IMR-90 (cell line): ENCODE measurements around the gene ZKSCAN1. TPM values are rescaled to one million over a fixed set of nuclear protein-coding genes. Genes with fewer than 3 reads are reported as not detected.

ENCODE experiments used
- ATAC-seq: fragments of 200-7000 bp; cut with Tn5 transposase; 2 replicates; pipeline ENCODE4 v1.9.1; 2020; ENCODE audit warnings: low read depth, mild to moderate bottlenecking, moderate library complexity
- BruUV-seq: library from RNA; stranded (reverse); fragments of 400-500 nt; replicated peaks from 2 replicates; lab custom pipeline; 2021; lab: Mats Ljungman, UMichigan
- CTCF ChIA-PET: fragments of 300-600 bp; formaldehyde crosslinking; extraction: SDS; loops from one replicate; lab custom pipeline; 2021; ENCODE audit warnings: antibody characterized with exemption; lab: Yijun Ruan, JAX
- POLR2A ChIA-PET: fragments of 300-600 bp; sonication (Branson Sonifier 250); formaldehyde crosslinking; loops from one replicate; lab custom pipeline; 2022; ENCODE audit warnings: antibody characterized with exemption; ENCODE audit not compliant: unreplicated experiment; lab: Charles Lee
- DNase-seq: peaks from one replicate; pipeline ENCODE4 v3.0.0; 2013
- H2AFZ ChIP-seq: replicated peaks from 2 replicates; pipeline ENCODE3; 2013; ENCODE audit warnings: low read length, mild to moderate bottlenecking; ENCODE audit not compliant: poor library complexity
- H2AK5ac ChIP-seq: 2 replicates; pipeline ENCODE4 v1.6.1; 2013; ENCODE audit warnings: low read depth, low read length, inconsistent platforms
- H2AK9ac ChIP-seq: replicated peaks from 2 replicates; pipeline ENCODE3; 2013; ENCODE audit warnings: mild to moderate bottlenecking, low read depth, low read length, moderate library complexity; ENCODE audit not compliant: poor library complexity
- H2BK120ac ChIP-seq: 2 replicates; pipeline ENCODE4 v1.6.1; 2013; ENCODE audit warnings: low read depth, low read length, inconsistent platforms
- H2BK15ac ChIP-seq: 3 replicates; pipeline ENCODE4 v1.6.1; 2013; ENCODE audit warnings: low read depth, low read length, inconsistent platforms
- H2BK20ac ChIP-seq: 2 replicates; pipeline ENCODE4 v1.6.1; 2013; ENCODE audit warnings: low read depth, mild to moderate bottlenecking, inconsistent platforms, low read length, moderate library complexity
- H2BK5ac ChIP-seq: 2 replicates; pipeline ENCODE4 v1.6.1; 2013; ENCODE audit warnings: mild to moderate bottlenecking, low read depth, low read length, inconsistent platforms; ENCODE audit not compliant: poor library complexity, severe bottlenecking
- H3K14ac ChIP-seq: replicated peaks from 2 replicates; pipeline ENCODE4 v1.6.1; 2013; ENCODE audit warnings: low read depth, low read length, inconsistent platforms
- H3K18ac ChIP-seq: 2 replicates; pipeline ENCODE4 v1.6.1; 2013; ENCODE audit warnings: low read depth, low read length, control low read depth
- H3K23ac ChIP-seq: 2 replicates; pipeline ENCODE4 v1.6.1; 2013; ENCODE audit warnings: low read depth, low read length, inconsistent platforms
- H3K27ac ChIP-seq: 2 replicates; pipeline ENCODE4 v1.5.1; 2013; ENCODE audit warnings: mild to moderate bottlenecking, control low read depth, low read length; ENCODE audit not compliant: insufficient read depth
- H3K27me3 ChIP-seq: 2 replicates; pipeline ENCODE4 v1.6.1; 2013; ENCODE audit warnings: low read length; ENCODE audit not compliant: control insufficient read depth, insufficient read depth
- H3K36me3 ChIP-seq: 2 replicates; pipeline ENCODE4 v1.6.1; 2013; ENCODE audit warnings: low read length, mixed read lengths; ENCODE audit not compliant: control insufficient read depth, insufficient read depth
- H3K4ac ChIP-seq: 2 replicates; pipeline ENCODE4 v1.6.1; 2013; ENCODE audit warnings: low read depth, low read length, inconsistent platforms
- H3K4me1 ChIP-seq: 2 replicates; pipeline ENCODE4 v1.6.1; 2013; ENCODE audit warnings: low read length, mixed read lengths; ENCODE audit not compliant: control insufficient read depth, insufficient read depth
- H3K4me2 ChIP-seq: 2 replicates; pipeline ENCODE4 v1.6.1; 2013; ENCODE audit warnings: low read depth, mild to moderate bottlenecking, control low read depth, low read length, moderate library complexity
- H3K4me3 ChIP-seq: 2 replicates; pipeline ENCODE4 v1.5.1; 2013; ENCODE audit warnings: low read depth, mild to moderate bottlenecking, control low read depth, low read length, moderate library complexity; ENCODE audit not compliant: insufficient read depth
- H3K56ac ChIP-seq: 2 replicates; pipeline ENCODE4 v1.6.1; 2013; ENCODE audit warnings: low read length, inconsistent platforms; ENCODE audit not compliant: insufficient read depth; ENCODE audit errors: extremely low read depth
- H3K79me1 ChIP-seq, 2 experiments: 2 replicates each; pipeline ENCODE4 v1.6.1; 2013; ENCODE audit warnings: low read length in 2 of 2, inconsistent platforms in 1 of 2, low read depth in 1 of 2
- H3K9ac ChIP-seq: 2 replicates; pipeline ENCODE4 v1.6.1; 2013; ENCODE audit warnings: low read depth, low read length, control low read depth
- H3K9me1 ChIP-seq: 2 replicates; pipeline ENCODE4 v1.6.1; 2013; ENCODE audit warnings: low read length, inconsistent platforms; ENCODE audit not compliant: insufficient read depth
- H3K9me3 ChIP-seq: 2 replicates; pipeline ENCODE4 v1.6.1; 2013; ENCODE audit warnings: low read length; ENCODE audit not compliant: control insufficient read depth, insufficient read depth
- H4K20me1 ChIP-seq: 2 replicates; pipeline ENCODE4 v1.6.1; 2013; ENCODE audit warnings: low read length, inconsistent platforms; ENCODE audit not compliant: insufficient read depth
- H4K5ac ChIP-seq: 2 replicates; pipeline ENCODE4 v1.6.1; 2013; ENCODE audit warnings: mild to moderate bottlenecking, low read depth, low read length, control low read depth
- H4K8ac ChIP-seq, 2 experiments: 2 replicates each; pipeline ENCODE4 v1.6.1; 2013; ENCODE audit warnings: low read depth in 2 of 2, low read length in 2 of 2, control low read depth in 1 of 2, inconsistent platforms in 1 of 2
- H4K91ac ChIP-seq: 2 replicates; pipeline ENCODE4 v1.6.1; 2013; ENCODE audit warnings: low read depth, low read length, inconsistent platforms; ENCODE audit not compliant: insufficient read depth
- CEBPB ChIP-seq: IDR thresholded peaks from 2 replicates; pipeline ENCODE4 v1.6.1; 2012; ENCODE audit warnings: low read depth, low read length, improper control_type of control experiment
- CHD1 ChIP-seq: IDR thresholded peaks from 2 replicates; pipeline ENCODE4 v1.6.1; 2012; ENCODE audit warnings: low read depth, low read length, improper control_type of control experiment
- MAFK ChIP-seq: IDR thresholded peaks from 2 replicates; pipeline ENCODE4 v1.6.1; 2012; ENCODE audit warnings: low read depth, low read length, improper control_type of control experiment
- MAZ ChIP-seq: IDR thresholded peaks from 2 replicates; pipeline ENCODE4 v1.6.1; 2012; ENCODE audit warnings: low read depth, mild to moderate bottlenecking, low read length, improper control_type of control experiment, moderate library complexity, borderline replicate concordance
- MXI1 ChIP-seq: IDR thresholded peaks from 2 replicates; pipeline ENCODE4 v1.6.1; 2012; ENCODE audit warnings: low read depth, mild to moderate bottlenecking, low read length, moderate library complexity, borderline replicate concordance
- RAD21 ChIP-seq: IDR thresholded peaks from 2 replicates; pipeline ENCODE4 v1.6.1; 2012; ENCODE audit warnings: low read length, improper control_type of control experiment
- RFX5 ChIP-seq: IDR thresholded peaks from 2 replicates; pipeline ENCODE4 v1.8.0; 2012; ENCODE audit warnings: low read depth, mild to moderate bottlenecking, low read length, moderate library complexity
- SMC3 ChIP-seq: fragments of 150-350 bp; IDR thresholded peaks from 2 replicates; pipeline ENCODE4 v1.6.1; 2016; ENCODE audit warnings: low read depth, mild to moderate bottlenecking, antibody characterized with exemption, low read length, moderate library complexity
- WGBS, 2 experiments: methylation state at CpG; one replicate each; pipeline versions ENCODE4 v1.1.5 to v1.1.7; 2013; ENCODE audit warnings: missing lambda C conversion rate in 2 of 2; ENCODE audit not compliant: insufficient read length in 1 of 2; ENCODE audit errors: extremely low coverage in 2 of 2; 5-methylcytosine and 5-hydroxymethylcytosine counted together
- dilution Hi-C: fragments of 300-500 bp; cut with HindIII; formaldehyde crosslinking; loops from one replicate; pipeline ENCODE4 v1.14.3; 2018; ENCODE audit warnings: low sequenced_read_pairs; ENCODE audit not compliant: unreplicated experiment
- in situ Hi-C: fragments of 300-500 bp; cut with MboI; formaldehyde crosslinking; loops from 3 replicates; pipeline ENCODE4 v1.14.3; 2019; ENCODE audit warnings: low sequenced_read_pairs, inconsistent platforms, mixed read lengths
- intact Hi-C: fragments of 100-400 bp; cut with micrococcal nuclease; formaldehyde crosslinking; loops from 2 replicates; pipeline ENCODE4 v1.10.0; 2022
- polyA plus RNA-seq, 3 experiments: library from polyadenylated mRNA; depleted of rRNA; stranded (reverse); fragments of >200 nt; gene quantifications; 2 replicates each; pipeline ENCODE4 v1.2.3, GENCODE V29; 2012; ENCODE audit warnings: low replicate concordance in 1 of 3
- total RNA-seq: library from RNA; depleted of rRNA; stranded (reverse); fragments of >200 nt; gene quantifications from 2 replicates; pipeline ENCODE4 v1.2.3, GENCODE V29; 2012
- TF ChIP-seq, protein P1 (sequence below): fragments of 150-350 bp; IDR thresholded peaks from 2 replicates; pipeline ENCODE4 v1.6.1; 2016; ENCODE audit warnings: low read depth, mild to moderate bottlenecking, low read length, moderate library complexity, borderline replicate concordance
- TF ChIP-seq, protein P2 (sequence below): conservative IDR thresholded peaks from 2 replicates; pipeline ENCODE4 v1.5.1; 2012; ENCODE audit warnings: mild to moderate bottlenecking, low read depth, low read length, improper control_type of control experiment

The ZKSCAN1 gene
- total and polyA plus RNA-seq, 2 of the 4 experiments (the other 2 are of a cell fraction) = 13.7 to 40.7 TPM

DNA sequence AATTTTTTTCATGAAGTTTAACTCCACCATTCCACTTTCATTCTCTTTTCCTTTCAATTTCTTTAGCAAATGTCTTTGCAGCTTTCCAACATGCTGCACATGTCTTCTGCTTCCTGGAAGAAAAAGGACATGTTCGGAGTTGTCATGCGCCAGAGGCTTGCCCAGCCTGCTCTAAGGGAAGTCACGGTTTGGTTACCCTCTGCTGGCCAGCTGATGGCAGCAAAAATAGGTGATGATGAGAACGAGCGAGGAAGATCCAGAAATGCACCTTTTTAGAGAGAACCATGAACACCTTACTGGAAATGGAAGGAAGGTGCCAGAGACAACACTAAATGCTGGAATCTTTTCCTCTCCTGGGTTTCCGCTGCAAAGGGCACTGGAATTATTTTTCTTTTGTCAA, 29.3 kb downstream of the ZKSCAN1 start:
- Histone ChIP-seq H2BK15ac (no peak overlapping the region), H2BK120ac (no peak overlapping the region), H4K5ac (no peak overlapping the region), H2AK9ac (no peak overlapping the region), H2BK5ac (no peak overlapping the region), H3K79me1 (peaks cover 3 to 5% of the 10 kb centered on the region in 2 experiments; a peak in 2 of 4 replicates), H4K20me1 (no peaks in the 10 kb centered on the region), H3K4me2 (no peak overlapping the region), H3K9ac (no peak overlapping the region), H2AK5ac (no peak overlapping the region), H2AFZ (no peak overlapping the region), H3K18ac (no peak overlapping the region), H3K4ac (no peak overlapping the region), H3K36me3 (no peaks in the 10 kb centered on the region; the same call in 1 of the 2 replicates), H3K27me3 (no peaks in the 10 kb centered on the region), H3K4me1 (peaks cover 5% of the 10 kb centered on the region), H3K9me3 (no peaks in the 10 kb centered on the region), H3K4me3 (no peak overlapping the region), H3K56ac (no peak overlapping the region), H4K8ac (no peak overlapping the region), H3K9me1 (0 out of 2 replicates have a peak, but pooled peaks cover 4% of the 10 kb centered on the region), H4K91ac (no peak overlapping the region), H3K23ac (no peak overlapping the region), H3K14ac (no peak overlapping the region), H3K27ac (no peak overlapping the region), H2BK20ac (no peak overlapping the region)
- DNase-seq (no peak), ATAC-seq (no peak)
- WGBS, 2 experiments = 100% methylated on average over 2 of the region's 6 CpGs; no CpG with 5 or more reads in 1 of the 2 experiments
- TF ChIP-seq MAZ (no peak), CHD1 (no peak), SMC3 (no peak), MXI1 (no peak), CEBPB (no peak), MAFK (no peak), RAD21 (no peak), RFX5 (no peak)
- TF ChIP-seq, protein P1, sequence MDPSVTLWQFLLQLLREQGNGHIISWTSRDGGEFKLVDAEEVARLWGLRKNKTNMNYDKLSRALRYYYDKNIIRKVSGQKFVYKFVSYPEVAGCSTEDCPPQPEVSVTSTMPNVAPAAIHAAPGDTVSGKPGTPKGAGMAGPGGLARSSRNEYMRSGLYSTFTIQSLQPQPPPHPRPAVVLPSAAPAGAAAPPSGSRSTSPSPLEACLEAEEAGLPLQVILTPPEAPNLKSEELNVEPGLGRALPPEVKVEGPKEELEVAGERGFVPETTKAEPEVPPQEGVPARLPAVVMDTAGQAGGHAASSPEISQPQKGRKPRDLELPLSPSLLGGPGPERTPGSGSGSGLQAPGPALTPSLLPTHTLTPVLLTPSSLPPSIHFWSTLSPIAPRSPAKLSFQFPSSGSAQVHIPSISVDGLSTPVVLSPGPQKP = no peak
- TF ChIP-seq, protein P2, sequence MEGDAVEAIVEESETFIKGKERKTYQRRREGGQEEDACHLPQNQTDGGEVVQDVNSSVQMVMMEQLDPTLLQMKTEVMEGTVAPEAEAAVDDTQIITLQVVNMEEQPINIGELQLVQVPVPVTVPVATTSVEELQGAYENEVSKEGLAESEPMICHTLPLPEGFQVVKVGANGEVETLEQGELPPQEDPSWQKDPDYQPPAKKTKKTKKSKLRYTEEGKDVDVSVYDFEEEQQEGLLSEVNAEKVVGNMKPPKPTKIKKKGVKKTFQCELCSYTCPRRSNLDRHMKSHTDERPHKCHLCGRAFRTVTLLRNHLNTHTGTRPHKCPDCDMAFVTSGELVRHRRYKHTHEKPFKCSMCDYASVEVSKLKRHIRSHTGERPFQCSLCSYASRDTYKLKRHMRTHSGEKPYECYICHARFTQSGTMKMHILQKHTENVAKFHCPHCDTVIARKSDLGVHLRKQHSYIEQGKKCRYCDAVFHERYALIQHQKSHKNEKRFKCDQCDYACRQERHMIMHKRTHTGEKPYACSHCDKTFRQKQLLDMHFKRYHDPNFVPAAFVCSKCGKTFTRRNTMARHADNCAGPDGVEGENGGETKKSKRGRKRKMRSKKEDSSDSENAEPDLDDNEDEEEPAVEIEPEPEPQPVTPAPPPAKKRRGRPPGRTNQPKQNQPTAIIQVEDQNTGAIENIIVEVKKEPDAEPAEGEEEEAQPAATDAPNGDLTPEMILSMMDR = no peak
- BruUV-seq = no TSS peak
- POLR2A ChIA-PET = no interaction called here
- in situ Hi-C loops = no loop called here
- dilution Hi-C loops = no loop called here
- intact Hi-C loops = no loop called here
- CTCF ChIA-PET = no interaction called here
